HG03442 (cell line): ENCODE results near the gene SHROOM3.

Experiments
- ATAC-seq: cut with Tn5 transposase; IDR thresholded peaks from one replicate; pipeline ENCODE4 v1.9.1; 2021; ENCODE audit warnings: mild to moderate bottlenecking, moderate library complexity; ENCODE audit not compliant: unreplicated experiment

The SHROOM3 gene

DNA sequence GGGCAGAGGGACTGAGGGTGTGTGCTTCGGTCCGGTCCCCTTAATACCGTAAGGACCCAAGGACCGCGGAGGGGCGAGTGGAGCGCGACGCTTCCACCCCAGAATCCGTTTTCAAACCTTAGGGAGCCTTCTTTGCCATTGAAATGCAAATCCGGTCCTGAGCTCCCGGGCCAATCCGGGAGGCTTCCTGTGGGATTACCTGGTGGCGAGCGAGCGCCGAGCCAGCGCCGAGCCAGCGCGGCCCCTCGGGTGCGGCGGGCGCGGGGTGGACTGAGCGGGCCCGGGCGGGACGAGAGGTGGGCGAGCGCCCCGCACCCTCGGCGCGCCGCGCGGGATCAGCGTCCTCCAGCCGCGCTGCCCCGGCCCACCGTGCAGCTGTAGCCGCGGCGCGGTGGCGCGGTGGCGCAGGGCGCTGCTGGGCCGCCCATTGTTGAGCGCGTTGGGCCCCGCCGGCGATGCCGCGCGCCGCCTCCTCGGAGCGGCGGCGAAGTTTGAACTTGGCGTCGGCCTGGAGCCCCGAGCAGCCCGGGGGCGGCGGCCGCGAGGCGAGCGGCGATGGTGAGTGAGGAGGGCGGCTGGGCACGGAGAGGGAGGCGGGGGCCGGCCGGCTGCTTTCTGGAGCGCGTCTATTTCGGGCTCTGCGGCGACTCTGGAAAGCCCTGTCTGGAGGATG, 254.3 kb downstream of the SHROOM3 start:
- ATAC-seq: peak; percentile 40

DNA sequence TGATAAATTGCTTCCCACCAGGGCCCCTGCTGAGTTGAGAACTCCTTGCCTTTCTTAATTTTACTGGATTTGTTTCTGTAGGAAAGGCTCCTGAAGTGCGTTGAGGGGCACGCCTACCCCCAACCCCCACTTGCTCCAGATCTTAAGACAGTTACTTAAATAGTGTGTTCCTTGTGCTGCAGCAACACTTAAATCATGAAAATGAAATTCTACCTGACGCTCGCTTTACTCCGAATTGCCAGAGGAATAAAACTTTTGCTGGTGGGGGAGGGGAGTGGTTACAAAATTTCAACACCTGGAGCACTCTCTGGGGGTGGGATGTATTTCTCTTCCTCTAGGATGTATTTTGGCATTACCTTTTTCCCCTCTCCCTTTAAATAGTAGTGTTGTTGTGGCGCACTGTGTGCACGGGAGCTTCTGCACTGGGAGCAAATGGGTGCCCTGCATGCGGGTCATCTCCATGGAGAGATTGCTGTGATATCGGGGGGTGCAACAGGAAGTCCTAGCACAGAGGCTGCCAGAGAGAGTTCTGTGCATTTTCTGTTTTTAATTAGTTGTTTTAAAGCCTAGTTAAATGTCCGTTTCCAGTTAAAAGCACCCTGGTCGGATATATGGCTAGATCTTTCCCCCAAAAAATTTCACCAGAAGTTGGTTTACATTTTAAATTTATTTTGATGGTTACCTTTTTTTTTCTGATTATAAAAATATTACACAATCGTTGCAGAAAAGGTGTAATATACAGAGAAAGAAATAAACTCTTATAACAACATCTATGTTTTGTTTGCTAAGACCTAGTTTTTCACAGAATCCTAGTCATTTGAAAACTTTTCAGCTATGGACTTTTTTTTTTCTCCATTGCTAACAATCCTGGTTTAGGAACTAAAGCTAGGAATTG, 255.2 kb downstream of the SHROOM3 start:
- ATAC-seq: no peak

DNA sequence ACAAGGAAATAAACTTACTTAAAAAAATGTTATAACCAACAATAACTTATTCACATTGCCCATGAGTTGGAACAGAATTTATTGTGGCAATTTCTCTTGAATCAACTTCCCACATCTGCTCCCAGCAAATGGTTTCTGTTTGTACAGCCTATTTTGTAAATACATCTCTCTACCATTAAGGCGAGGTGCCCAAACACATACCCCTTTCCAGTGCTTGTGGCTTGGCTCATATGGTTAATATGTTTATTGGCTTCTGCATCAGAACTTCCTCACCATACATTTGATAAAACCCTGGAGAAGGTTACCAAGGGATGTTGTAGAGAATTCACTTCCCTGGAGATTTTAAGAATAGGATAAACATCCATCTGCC, 255.9 kb downstream of the SHROOM3 start:
- no peak for ATAC-seq

DNA sequence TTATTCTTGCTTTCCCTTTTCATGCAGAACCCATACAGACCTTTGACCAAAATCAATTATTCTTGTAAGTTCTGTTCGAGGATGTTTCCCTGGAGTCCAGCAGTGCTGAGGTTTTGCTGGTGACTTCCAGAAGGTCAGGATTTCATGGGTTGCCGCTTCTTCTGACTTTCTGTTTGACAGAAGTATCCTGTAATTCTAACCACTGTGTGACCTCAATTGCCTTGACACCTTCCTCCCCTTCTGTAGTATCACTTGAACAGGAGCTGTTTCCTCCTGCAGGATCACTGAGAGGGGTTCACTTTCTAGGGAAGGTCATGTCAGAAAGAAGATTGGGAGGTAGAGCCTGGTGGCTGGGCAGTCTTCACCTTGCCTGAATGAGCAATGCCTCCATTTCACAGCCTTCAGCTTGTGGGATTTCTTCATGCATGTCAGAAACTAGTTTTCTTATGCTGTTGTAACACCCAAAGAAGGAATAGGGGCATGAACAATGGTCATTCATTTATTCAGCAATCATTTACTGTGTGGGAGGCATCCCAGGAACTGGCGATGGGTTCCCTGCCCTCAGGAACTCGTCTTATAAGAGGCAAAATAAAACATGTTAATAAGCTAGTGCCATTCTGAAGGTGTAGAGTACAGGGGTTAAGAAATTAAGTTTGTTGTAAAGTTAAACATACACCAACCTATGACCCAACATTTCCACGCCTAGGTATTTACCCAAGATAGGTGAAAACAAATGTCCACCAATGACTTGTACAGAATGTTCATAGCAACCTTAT, 257.0 kb downstream of the SHROOM3 start:
- ATAC-seq: no peak

DNA sequence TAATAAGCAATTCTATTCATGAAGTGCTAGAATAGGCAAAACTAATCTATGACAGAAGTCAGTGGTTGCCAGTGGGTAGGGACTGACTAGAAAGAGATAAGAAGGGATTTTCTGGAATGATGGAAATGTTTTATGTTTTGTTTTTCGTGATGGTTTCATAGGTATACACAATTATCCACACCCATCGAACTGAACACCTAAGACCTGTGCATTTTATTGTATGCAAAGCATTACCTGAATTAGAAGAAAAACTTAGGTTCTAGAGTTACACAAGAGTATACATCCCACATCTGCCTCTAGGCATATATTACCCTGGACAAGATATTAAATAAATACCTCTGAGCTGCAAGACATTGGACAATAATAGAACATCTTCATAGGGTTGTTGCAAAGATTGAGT, 257.7 kb downstream of the SHROOM3 start:
- ATAC-seq: no peak

DNA sequence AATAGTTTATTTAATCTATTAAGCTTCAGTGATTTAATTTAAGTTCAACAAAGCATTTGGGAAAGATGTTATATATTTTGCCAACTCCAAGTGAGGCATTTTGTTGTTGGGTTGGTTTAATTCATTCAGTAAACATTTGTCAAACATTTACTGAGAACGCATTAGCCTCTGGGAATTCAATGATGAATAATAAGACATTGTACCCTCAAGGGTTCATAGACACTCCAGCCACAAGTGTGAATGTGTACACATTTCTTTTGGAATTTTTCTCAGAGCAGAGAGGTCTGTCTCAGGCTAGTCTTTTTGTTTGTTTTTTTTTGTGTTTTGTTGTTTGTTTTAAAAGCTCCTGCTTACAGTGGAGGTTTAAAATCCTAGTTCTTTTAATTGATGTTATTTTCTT, 259.0 kb downstream of the SHROOM3 start:
- ATAC-seq: no peak

DNA sequence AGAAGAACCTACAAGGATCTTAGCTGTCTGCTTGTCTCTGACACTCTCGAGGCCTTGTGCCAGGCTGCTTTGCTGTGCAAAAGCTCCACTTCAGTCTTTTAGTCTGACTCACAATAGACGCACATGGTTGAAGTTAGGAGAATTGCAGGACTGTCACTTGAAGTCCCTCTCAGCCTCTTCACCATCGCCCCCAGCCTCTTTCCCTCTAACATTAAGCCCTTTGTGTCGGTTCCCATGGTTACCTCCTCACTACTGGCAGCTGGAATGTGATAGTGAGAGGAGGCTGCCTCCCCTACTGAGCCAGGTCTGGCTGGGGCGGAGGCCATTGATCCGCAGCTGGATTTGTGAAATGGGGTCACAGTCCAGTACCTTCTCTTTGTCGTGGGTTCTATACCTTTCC, 261.1 kb downstream of the SHROOM3 start:
- ATAC-seq: no peak

DNA sequence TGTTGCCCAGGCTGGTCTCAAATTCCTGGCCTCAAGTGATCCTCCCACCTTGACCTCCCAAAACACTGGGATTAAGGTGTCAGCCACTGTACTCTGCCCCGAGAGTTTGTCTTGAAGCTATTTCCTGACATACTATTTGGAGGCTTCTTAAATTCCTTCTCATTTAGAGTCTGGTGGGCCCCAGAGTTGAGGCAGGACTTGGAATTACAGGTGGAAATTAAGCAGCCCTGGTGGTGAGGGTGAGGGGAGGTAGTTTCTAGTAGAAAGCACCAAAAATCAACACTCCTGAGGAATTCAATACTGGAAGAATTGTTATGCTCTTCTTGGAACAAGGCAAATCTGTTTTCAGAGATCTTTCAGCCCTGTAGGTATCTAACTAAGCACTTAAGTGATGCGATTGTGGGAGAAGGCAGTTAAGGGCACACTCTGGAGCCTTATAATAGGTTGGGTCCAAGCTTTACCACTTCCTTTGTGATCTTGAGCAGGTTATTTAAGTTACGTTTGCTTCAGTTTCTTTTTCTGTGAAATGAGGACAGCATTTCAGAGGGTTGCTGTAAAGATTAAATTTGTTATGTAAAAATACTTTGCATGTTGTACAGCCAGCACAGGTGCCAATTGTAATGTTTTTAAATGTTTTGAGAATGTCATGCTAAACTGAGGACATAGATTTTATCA, 262.2 kb downstream of the SHROOM3 start:
- peak; percentile 87 for ATAC-seq

DNA sequence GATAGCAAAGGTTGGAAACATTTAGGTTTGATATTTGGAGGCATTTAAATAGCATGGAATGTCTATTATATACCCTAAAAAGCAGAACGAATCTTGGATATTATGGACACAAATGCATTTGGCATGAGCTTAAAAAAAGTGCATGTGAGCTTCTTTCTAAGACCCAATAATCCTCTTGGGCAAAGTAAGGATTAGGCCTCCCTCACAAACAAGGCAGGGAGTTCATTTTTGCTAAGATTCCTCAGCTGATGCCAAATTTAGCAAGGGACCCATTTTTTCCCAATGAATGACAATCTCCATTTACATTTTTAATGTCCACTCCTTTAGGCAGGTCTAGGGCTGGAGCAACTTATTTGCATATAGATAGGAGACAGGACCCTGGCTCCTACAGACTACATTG, 263.1 kb downstream of the SHROOM3 start:
- no peak for ATAC-seq

DNA sequence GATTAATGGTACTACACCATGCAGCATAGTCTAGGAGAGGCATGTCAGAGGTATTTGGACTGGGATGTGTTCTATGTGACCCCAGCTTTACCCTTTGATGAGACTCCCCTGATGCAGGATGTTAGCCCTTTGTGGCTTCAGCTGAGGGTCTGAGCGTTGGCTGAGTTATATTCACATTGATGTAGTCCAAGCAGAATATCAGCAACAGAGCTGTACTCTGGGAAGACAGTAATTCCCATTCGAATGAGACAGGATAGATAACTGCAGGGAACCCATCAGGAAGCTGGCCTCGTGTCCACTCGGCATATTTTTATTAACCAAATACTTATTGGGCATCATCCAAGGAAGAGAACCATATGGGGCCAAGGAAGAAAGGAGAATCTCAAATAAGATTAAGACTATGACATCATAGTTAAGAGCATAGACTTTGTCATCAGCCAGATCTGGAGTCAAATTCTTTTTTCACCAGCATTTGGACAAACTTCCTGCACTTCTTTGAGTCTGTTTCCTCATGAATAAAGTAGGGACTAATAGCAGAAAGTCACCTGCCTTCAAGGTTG, 264.8 kb downstream of the SHROOM3 start:
- no peak for ATAC-seq

DNA sequence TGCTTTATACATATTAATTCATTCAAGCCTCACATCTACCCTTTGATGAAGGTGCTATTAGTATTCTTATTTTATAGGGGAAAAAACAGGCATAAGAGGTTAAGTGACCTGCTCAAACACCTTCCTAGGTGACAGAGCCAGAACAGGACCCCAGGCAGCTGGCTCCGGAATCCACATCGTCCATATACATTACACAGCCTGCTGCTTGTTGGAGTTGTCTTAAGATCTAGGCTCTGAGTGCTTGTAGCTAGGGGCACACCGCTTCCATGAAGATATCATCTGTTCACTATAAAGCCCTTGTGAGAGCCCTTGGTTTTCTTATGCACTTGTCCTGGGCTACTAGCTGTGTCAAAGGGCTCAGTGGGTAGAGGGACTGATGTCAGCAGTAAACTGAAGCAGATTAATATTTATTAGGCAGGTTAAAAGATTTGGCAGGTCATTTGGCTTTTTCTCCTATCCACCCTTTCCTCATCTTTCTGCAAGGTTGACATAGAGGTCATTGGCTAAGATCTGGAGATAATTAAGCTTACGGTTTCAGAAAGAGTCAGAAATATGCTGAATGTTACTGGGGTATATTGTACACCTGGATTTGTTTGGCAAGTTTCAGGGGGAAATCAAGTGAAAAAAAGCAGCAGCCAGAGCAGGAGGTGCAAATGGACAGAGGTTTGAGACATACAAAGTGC, 267.6 kb downstream of the SHROOM3 start:
- ATAC-seq: no peak

DNA sequence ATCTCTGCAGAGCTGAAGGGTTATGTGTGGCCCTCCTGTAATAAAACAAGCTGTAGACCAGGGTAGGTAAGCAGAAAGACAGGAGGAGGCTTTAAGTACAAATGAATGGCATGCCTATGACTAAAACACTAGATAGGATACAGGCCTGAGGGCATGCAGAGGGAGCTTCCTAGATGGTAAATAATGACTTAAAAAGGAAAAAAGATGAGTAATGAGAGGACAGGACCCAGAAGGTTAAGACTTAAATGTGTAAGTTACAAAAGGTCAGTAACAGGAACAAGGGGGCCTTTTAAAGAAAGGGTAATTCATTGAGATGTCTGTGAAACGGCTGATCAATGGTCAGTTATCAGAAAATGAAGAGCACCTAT, 268.1 kb downstream of the SHROOM3 start:
- ATAC-seq: no peak

DNA sequence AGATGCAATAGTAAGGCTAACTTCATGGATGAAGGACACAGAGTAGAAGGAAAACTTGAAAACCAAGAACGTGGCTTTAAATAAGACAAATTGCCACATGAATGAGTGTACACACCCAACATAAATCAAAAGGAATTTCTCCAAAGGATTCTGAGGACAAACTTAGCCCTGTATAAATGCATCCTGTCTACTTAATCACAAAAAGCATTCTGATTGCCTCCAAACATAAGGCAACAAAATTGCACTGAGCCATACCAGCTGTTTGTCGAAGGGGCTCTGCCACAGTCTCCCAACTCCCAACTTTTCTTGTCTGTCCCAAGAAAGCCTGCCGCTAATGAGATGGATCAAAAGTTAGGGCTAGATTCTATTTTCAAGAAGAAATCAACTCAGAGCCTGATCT, 268.6 kb downstream of the SHROOM3 start:
- no peak for ATAC-seq

DNA sequence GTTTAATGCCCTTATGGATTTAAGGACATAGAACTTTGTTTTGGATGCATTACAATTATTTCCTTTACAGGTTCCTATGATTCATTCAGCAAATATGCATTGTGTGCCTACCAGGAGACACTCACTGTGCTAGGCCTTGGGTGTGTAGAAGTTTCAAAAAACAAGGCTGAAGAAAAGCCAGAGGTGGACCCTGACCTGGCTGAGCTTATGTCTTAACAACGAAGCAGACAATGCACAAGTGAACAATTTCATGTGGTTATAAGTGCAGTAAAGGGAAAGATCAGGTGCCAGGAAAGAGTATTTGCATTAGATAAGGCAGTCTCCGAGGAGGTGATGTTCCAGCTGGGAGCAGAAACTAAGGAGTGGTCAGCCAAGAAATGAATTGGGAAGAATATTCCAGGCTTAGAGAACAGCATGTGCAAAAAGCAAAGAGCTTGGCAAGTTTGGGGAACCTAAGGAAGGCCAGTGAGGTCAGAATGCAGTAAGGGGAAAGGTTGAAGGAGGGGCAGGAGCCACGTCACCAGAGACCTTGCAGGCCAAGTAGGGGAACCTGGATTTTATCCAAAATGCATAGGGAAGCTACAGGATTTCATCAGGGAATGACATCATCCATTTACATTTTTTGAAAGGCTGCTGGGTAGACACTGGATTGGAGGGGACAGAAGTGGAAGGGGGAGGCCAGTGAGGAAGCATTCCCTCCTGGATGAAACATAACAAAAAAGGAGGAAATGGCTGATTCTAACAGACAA, 269.3 kb downstream of the SHROOM3 start:
- ATAC-seq: no peak

DNA sequence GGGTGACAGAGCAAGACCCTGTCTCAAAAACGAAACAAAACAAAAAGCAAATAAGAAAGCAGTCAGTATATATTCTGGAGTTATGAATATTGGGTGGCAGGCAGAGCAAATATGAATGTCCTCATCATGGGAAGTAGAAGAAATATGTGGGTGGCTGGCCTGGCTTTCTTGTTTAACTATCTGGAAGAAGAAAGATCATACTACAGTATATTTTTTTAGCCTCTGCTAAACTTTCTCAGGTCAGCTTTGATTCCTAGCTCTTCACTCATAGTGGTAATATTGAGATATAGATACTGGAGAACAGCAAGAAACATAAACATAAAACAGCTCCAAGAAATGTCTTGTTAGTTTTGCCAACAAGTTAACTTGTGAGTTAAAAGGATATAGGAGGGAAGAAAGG, 270.4 kb downstream of the SHROOM3 start:
- ATAC-seq: no peak

DNA sequence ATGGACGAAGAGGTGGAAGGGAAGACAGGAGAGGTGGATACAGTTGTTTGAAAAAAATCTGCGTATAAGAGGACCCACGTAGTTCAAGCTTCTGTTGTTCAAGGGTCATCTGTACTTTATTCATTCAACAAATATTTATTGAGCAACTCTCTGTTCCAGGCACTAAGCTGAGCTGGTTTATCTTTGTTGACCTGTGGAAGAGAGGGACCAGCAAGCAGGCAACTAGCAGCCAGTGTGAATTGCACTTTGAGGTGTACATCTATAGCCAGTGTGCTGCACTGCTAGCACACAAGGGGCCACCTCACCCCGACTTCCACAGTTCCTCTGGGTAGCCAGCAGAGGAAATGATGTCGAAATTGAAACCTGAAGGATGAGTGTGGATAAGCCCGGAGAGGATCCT, 271.6 kb downstream of the SHROOM3 start:
- no peak for ATAC-seq

DNA sequence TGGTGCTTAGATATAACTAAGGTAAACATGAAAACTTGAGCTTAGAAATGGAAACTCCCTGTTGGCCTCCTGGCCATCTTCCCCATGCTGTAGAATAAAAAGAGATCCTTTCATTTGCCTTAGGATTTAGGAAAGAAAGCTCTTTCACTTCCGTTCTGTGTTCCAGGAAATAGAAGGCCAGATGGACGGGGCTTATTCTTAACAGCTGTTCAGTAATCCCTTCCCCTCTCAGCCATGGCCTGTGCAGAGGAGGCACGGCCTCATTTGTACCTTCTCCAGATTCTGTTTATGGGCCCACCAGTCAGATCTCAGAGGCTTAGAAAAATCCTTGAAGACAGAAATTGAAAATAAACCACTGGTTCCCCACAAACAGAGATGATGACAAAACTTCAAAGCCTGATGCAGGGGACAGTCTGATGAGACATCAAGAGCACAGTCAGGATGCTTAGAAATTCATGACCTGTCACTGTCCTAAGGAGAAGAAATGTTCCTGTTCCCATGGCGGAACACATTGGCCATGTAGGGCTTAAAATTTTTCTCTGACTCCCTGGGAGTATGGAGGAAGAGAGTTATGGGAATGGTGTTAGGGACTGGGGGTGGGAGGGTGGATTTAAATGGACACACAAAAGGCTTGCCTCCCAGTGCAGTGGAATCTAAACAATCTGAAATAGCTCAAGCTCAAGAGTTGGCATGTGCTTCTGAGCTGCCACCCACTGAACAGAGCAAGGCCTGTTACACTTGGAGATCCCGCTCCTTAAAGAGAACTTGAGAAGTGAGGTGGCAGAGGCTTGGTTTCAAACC, 274.1 kb downstream of the SHROOM3 start:
- ATAC-seq: no peak

DNA sequence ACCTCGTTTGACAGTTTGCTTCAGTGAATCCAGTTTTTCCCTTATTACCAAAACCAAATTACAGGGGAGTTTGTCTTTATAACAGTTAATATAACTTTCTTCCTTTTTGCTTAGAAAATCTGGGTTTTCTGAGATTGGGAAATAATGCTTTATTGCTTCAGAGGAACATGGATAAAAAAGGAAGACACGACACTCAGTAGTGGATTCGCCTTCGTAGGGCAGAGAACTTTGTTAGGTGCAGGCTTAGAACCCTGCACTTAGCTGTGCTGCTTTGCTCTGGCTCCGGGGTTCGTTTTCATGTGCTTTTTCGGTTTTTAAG, 274.7 kb downstream of the SHROOM3 start:
- ATAC-seq: no peak

DNA sequence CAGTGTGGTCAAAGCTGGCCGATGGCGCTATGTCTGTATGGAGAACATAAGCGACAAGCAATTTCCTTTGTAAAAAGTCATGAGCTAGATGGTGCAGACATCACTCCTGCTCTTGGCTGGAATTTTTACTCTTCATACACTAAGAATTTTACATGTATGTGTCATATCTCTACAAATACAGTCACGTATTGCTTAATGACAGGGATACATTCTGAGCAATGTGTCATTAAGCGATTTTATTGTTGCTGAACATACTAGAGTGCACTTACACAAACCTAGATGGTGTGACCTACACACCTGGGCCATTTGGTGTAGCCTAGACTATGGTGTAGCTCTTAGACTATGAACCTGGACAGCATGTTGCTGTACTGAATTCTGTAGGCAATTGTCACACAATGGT, 277.5 kb downstream of the SHROOM3 start:
- no peak for ATAC-seq
